Measurements from ENCODE around the gene LZIC.

The LZIC gene

GRCh38 chr1:9886092-9886742 lies 57.0 kb downstream of the LZIC start:
- DNase-seq (ENCODE audit: low spot score): no peak

GRCh38 chr1:9884805-9885204 lies 58.4 kb downstream of the LZIC start:
- no peak for DNase-seq (ENCODE audit: low spot score)

GRCh38 chr1:9883585-9884449 lies 59.4 kb downstream of the LZIC start:
- no peak for DNase-seq (ENCODE audit: low spot score)

GRCh38 chr1:9882945-9883303 lies 60.3 kb downstream of the LZIC start:
- DNase-seq (ENCODE audit: low spot score): no peak

GRCh38 chr1:9882296-9882944 lies 60.8 kb downstream of the LZIC start:
- no peak for DNase-seq (ENCODE audit: low spot score)

GRCh38 chr1:9881838-9882249 lies 61.3 kb downstream of the LZIC start:
- DNase-seq (ENCODE audit: low spot score): no peak

All from iPS-NIHi11 (cell line).